Esophagus (tissue), 2 donors: ENCODE data around the gene DDAH1. TPM values are rescaled to one million over a fixed set of nuclear protein-coding genes. Genes with fewer than 3 reads are reported as not detected.

ENCODE experiments used
- H3K27ac ChIP-seq, 2 donors: one replicate each; pipeline ENCODE4 v1.5.1; 2013; ENCODE audit warnings: low read depth in 2 of 2, mild to moderate bottlenecking in 2 of 2, inconsistent platforms in 1 of 2, low read length in 1 of 2, moderate library complexity in 1 of 2
- H3K27me3 ChIP-seq, 2 donors: one replicate each; pipeline ENCODE4 v1.6.1; 2013; ENCODE audit warnings: low read length in 2 of 2, control low read depth in 1 of 2, mild to moderate bottlenecking in 1 of 2; ENCODE audit not compliant: insufficient read depth in 2 of 2, control insufficient read depth in 1 of 2
- H3K36me3 ChIP-seq, 2 donors: one replicate each; pipeline ENCODE4 v1.6.1; 2013; ENCODE audit warnings: low read length in 1 of 2; ENCODE audit not compliant: control insufficient read depth in 2 of 2, insufficient read depth in 2 of 2
- H3K4me1 ChIP-seq, 2 donors: one replicate each; pipeline ENCODE4 v1.6.1; 2013; ENCODE audit warnings: low read length in 1 of 2; ENCODE audit not compliant: control insufficient read depth in 2 of 2, insufficient read depth in 2 of 2
- H3K4me3 ChIP-seq, 2 donors: one replicate each; pipeline ENCODE4 v1.5.1; 2013; ENCODE audit warnings: low read length in 2 of 2, mild to moderate bottlenecking in 2 of 2, low read depth in 1 of 2, moderate library complexity in 1 of 2
- H3K9me3 ChIP-seq, 2 donors: one replicate each; pipeline ENCODE4 v1.6.1; 2013; ENCODE audit warnings: mild to moderate bottlenecking in 2 of 2, low read depth in 1 of 2, low read length in 1 of 2, moderate library complexity in 1 of 2; ENCODE audit not compliant: control insufficient read depth in 2 of 2, insufficient read depth in 1 of 2
- WGBS, 2 donors: extraction: QIAGEN DNeasy Blood & Tissue Kit; methylation state at CpG; one replicate each; pipeline ENCODE4 v1.1.7; 2013; 5-methylcytosine and 5-hydroxymethylcytosine counted together
- polyA plus RNA-seq, 2 donors: library from polyadenylated mRNA; stranded (reverse); fragments of 200-250 nt; gene quantifications; one replicate each; pipeline ENCODE4 v1.2.3, GENCODE V29; 2013
- donor health status: healthy with polysubstance abuse.
- donor health status: Bipolar disorder and iron deficiency.

The DDAH1 gene
- polyA plus RNA-seq, 2 donors = 5.9 to 6.9 TPM

DNA sequence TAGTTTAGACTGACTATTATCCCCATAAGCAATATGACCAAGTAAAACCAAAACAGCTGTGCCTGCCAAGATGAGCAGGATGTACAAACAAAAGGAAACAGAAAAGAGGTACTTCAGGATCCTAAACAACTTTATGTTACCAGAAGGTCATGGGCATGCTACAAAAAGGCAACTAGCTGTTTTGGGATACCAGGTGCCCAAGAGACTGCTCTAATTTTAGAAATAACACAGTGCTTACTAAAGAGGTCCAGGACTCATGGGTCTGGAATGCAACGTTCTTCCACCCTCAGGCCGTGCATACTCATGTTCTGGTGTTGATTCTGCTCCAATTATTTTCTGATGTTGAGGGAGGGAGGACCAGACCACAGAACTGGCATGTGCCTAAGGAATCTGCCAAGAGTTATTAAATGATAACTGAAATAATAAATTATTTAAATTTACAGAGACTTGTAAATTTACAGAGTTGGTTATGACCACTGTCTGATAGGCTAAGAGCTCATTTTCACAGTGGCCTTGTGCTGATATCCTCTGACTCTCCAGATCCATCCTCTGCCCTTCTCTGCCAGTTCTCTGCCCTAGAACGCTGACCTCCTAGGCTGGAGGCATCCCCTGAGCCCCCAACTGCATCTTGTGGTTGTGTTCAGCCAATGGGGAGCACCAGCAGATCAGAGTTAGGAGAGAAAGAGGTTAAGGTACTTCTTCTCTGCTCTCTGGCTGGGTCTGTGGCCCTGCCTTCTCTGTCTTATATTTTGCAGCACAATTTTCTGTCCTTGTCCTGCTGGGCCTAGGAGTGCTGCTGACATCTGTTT is 150.9 kb downstream of the DDAH1 start:
- H3K27me3 ChIP-seq = no peaks in the 10 kb centered on the region
- no peaks in the 10 kb centered on the region for H3K9me3 ChIP-seq
- H3K36me3 ChIP-seq = no peaks in the 10 kb centered on the region
- no peak overlapping the region for H3K4me3 ChIP-seq
- WGBS, 2 donors = 35 to 54% methylated on average over 3 of the region's 3 CpGs
- H3K4me1 ChIP-seq = no peaks in the 10 kb centered on the region
- H3K27ac ChIP-seq = no peak overlapping the region

DNA sequence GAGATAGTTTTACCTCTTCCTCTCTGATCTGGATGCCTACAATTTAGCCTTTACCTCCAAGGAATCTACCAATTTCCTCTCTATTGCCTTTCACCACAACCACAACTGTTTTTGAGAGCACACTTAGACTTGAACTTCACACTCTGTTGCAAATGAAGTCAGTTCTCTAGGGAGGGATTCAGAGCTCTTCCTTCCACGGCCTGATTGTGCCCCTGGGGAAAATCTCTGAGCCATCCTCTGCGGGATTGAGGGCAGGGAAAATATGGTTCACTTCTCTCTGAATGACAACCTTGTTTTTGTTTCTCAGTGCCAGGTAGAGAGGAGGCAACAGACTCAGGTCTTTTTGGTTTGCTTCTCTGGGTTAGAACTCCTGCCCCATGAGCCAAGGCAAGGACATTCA is 153.1 kb downstream of the DDAH1 start:
- H3K27ac ChIP-seq = no peak overlapping the region
- H3K36me3 ChIP-seq = no peaks in the 10 kb centered on the region
- no peak overlapping the region for H3K4me3 ChIP-seq
- H3K4me1 ChIP-seq = peaks cover 0 to 2% of the 10 kb centered on the region in 2 donors
- WGBS, 2 donors = 54 to 67% methylated on average over 2 of the region's 2 CpGs
- no peaks in the 10 kb centered on the region for H3K9me3 ChIP-seq
- no peaks in the 10 kb centered on the region for H3K27me3 ChIP-seq

- H3K9me3 ChIP-seq = no peaks in the 10 kb centered on the region
- H3K27ac ChIP-seq = no peak overlapping the region
- WGBS, 2 donors = 71 to 74% methylated on average over 4 of the region's 4 CpGs
These were observed 156.1 kb downstream of the DDAH1 start for GRCh38 chr1:85308833-85309350.

GRCh38 chr1:85307987-85308832 is 156.7 kb downstream of the DDAH1 start:
- 19% methylated on average over 27 of the region's 27 CpGs for WGBS, 2 donors
- no peaks in the 10 kb centered on the region for H3K36me3 ChIP-seq
- no peak overlapping the region for H3K27ac ChIP-seq
- H3K4me3 ChIP-seq = no peak overlapping the region
- H3K9me3 ChIP-seq = no peaks in the 10 kb centered on the region
- H3K4me1 ChIP-seq = peaks cover 0 to 2% of the 10 kb centered on the region in 2 donors
- H3K27me3 ChIP-seq = no peaks in the 10 kb centered on the region

More at GRCh38 chr1:85308833-85309350, 156.1 kb downstream of the DDAH1 start:
- no peak overlapping the region for H3K4me3 ChIP-seq
- no peaks in the 10 kb centered on the region for H3K27me3 ChIP-seq
- H3K4me1 ChIP-seq = peaks cover 0 to 2% of the 10 kb centered on the region in 2 donors
- H3K36me3 ChIP-seq = no peaks in the 10 kb centered on the region

- H3K27ac ChIP-seq = no peak overlapping the region
- no peaks in the 10 kb centered on the region for H3K27me3 ChIP-seq
- H3K4me3 ChIP-seq = no peak overlapping the region
- no peaks in the 10 kb centered on the region for H3K36me3 ChIP-seq
- 88 to 97% methylated on average over 4 of the region's 4 CpGs for WGBS, 2 donors
- peaks cover 0 to 2% of the 10 kb centered on the region in 2 donors for H3K4me1 ChIP-seq
- no peaks in the 10 kb centered on the region for H3K9me3 ChIP-seq
These were observed 158.7 kb downstream of the DDAH1 start for GRCh38 chr1:85306236-85306635.

DNA sequence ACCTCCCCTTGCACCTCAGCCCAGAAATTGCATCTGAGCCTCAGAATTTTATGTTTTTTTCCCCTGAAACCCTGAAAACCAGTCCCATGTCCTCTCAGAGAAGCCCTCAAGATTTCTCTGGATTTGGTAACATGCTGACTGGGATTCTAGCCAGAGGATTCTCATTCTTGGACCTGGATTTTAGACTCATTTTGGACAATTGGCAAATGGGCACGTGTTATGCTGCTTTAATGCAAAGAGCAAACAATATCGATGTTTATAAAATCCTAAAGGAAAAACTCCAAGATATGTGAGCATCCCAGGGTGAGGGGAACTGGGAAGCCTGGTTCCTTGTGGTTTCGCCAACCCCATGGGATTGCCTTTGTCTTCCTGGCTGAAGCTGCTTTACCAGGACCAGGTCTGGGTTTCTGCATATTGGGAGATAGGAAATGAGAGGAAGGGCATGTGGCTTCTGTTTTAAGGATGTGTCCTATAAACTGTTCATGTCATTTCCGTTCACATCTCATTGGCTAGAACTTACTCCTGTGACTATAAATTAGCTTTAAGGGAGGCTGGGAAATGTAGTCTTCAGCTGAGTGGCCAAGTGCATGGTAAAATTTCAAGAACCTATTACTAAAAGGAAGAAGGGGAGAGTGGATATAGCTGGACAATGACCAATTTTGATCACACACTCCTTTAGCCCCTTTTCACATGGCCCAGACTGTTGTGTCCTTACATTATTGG is 161.4 kb downstream of the DDAH1 start:
- H3K36me3 ChIP-seq = no peaks in the 10 kb centered on the region
- peaks cover 0 to 2% of the 10 kb centered on the region in 2 donors for H3K4me1 ChIP-seq
- WGBS, 2 donors = 64 to 65% methylated on average over 4 of the region's 4 CpGs
- H3K4me3 ChIP-seq = no peak overlapping the region
- H3K27ac ChIP-seq = no peak overlapping the region
- no peaks in the 10 kb centered on the region for H3K27me3 ChIP-seq
- H3K9me3 ChIP-seq = no peaks in the 10 kb centered on the region

DNA sequence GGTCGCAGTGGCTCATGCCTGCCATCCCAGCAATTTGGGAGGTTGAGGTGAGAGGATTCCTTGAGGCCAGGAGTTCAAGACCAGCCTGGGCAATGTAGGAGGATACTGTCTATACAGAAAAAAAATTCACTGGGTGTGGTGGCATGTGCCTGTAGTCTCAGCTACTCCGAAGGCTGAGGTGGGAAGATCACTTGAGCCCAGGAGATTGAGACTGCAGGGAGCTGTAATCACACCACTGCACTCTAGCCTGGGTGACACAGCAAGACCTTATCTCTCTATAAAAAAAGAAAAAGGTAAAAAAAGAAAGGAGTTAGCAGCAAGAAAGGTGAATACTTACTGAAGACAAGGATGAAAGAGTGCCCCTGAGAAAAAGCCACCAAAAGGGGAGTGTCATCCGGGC is 164.8 kb downstream of the DDAH1 start:
- H3K9me3 ChIP-seq = no peaks in the 10 kb centered on the region
- no peaks in the 10 kb centered on the region for H3K36me3 ChIP-seq
- H3K27me3 ChIP-seq = no peaks in the 10 kb centered on the region
- peaks cover 2 to 7% of the 10 kb centered on the region in 2 donors for H3K4me1 ChIP-seq
- no peak overlapping the region for H3K27ac ChIP-seq
- H3K4me3 ChIP-seq = no peak overlapping the region
- WGBS, 2 donors = 78 to 82% methylated on average over 3 of the region's 3 CpGs

DNA sequence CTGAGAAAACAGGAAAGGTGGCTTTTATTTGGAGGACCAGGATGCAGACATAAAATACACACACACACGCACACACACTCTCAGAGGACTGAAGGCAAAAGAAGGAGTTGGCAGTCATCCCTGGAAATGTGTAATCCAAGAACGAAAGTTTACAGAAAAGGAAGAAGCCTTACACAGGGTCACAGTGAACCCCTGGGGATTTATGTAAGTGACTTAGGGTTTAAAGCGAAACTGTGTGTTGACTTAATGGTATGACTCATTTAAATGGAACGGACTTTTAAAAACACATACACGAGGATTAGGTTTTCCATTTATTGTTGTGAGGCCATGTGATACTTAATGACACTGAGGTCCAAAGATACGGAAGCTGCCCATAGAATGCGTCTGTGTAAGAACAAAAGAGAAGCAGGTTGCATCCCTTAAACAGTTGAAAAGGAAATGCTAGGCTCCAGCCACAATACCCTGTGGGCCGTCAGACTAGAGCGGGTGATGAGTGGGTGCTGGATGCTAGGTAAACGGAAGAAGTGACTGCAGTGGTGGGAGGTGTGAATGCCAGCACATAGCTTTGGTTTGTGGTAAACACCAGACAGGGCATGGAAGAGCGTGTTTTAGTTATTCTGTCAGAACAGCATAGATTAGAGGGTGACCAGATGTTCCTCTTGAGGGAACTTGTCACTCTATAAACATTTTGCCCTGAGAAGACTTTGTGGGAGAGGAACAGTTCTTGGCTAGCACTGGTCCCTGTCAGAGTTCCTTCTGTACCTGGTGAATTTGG is 166.9 kb downstream of the DDAH1 start:
- Histone ChIP-seq H3K4me3 (peak overlapping the region in 1 of 2 donors; percentile 23), H3K27me3 (no peaks in the 10 kb centered on the region), H3K27ac (peak overlapping the region; percentile 88 to 96), H3K36me3 (no peaks in the 10 kb centered on the region), H3K4me1 (peaks cover 2 to 13% of the 10 kb centered on the region in 2 donors), H3K9me3 (no peaks in the 10 kb centered on the region)
- 16 to 18% methylated on average over 11 of the region's 11 CpGs for WGBS, 2 donors

- no peak overlapping the region for H3K4me3 ChIP-seq
These were observed 167.5 kb downstream of the DDAH1 start for GRCh38 chr1:85297538-85297854.

More at GRCh38 chr1:85297538-85297854, 167.5 kb downstream of the DDAH1 start:
- WGBS, 2 donors = 15 to 30% methylated on average over 1 of the region's 1 CpG
- H3K4me1 ChIP-seq = peaks cover 2 to 13% of the 10 kb centered on the region in 2 donors
- no peaks in the 10 kb centered on the region for H3K36me3 ChIP-seq
- no peaks in the 10 kb centered on the region for H3K27me3 ChIP-seq
- H3K27ac ChIP-seq = peak overlapping the region; percentile 74 to 88
- H3K9me3 ChIP-seq = no peaks in the 10 kb centered on the region
